Measurements from ENCODE around the gene GKN1.

The GKN1 gene

DNA sequence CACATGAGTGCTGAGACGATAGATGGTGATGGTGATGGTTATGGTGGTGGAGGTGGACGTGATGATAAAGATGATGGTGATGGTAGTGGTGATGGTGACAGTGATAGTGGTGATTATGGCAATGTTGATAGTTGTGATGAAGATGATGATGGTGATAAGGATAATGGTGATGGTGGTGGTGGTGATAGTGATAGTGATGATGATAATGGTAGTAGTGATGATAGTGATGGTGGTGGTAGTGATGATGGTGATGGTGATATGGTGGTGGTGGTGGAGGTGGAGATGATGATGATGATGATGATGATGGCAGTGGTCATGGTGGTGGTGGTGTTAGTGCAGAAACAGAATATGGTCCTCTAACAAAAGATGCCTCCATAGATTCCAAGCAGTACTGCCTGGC lies 48.8 kb downstream of the GKN1 start:
- DNase-seq (ENCODE audit: insufficient read length) (no peak), FAIRE-seq (no peak)
- TF ChIP-seq POLR2A (IDR thresholded peaks at IDR 0.05; ENCODE audit: low read depth, low read length) (no peak), TAF1 (IDR thresholded peaks at IDR 0.05; ENCODE audit: borderline replicate concordance, low read depth, low read length) (no peak), POLR2AphosphoS5 (IDR thresholded peaks at IDR 0.05; ENCODE audit: low read depth, low read length) (no peak)

DNA sequence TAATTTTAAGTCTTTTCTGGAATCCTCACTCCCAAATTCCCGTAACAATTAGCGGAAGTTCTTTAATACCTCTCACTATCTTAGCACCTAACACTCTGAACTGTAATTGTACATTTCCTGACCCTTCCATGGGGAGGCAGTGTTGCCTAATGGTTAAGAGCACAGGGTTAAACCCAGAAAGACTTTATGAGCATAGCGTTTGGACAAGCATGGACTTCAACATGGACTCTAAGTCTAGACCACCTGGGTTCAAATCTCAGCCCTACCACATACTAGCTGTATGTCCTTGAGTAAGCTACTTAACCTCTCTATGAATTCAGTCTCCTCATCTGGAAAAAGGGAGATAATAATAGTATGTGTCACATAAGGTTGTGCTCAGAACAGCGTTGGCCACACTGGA lies 51.6 kb downstream of the GKN1 start:
- no peak for TF ChIP-seq TAF1 (IDR thresholded peaks at IDR 0.05; ENCODE audit: borderline replicate concordance, low read depth, low read length)
- DNase-seq (ENCODE audit: insufficient read length) (no peak), FAIRE-seq (peak; percentile 94)

DNA sequence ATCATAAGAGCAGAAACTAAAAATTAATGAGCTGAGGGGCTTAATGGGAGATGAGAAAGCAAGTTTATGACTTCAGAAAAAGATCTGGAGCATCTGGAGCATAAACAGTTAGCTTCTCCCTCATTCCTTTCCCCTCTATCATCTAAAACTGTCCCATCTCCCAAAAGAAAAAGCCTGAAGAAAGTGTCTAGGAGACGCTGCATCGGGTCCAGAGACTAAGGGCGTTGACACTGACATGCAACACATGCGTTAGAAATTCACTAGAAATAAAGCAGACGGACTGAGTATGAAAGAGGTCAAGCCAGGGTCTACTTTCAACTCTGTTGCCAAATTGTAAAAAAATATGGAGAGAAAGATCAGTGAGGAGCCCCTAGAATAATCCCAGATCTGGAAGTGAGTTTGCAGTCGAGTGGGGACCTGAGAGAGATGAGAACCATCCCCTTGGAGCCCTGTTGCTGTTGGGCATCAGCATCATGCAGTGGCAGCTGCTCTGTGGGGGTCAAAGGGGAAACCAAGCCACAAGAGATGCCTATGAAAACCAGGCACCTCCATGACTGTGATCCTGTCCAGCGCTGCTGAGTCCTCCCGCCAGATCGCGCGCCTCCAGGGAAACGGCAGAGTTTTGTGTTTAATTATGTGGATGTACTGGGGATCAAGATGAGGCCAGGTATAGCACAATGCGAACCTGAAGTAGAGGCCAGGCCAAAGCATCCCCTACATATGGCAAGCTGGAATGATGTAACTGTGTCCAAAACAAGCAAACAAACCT lies 52.4 kb downstream of the GKN1 start:
- TF ChIP-seq POLR2AphosphoS5 (IDR thresholded peaks at IDR 0.05; ENCODE audit: low read depth, low read length) (no peak), POLR2A (IDR thresholded peaks at IDR 0.05; ENCODE audit: low read depth, low read length) (no peak), TAF1 (IDR thresholded peaks at IDR 0.05; ENCODE audit: borderline replicate concordance, low read depth, low read length) (no peak)
- DNase-seq (ENCODE audit: insufficient read length), result no peak
- no peak for FAIRE-seq
